Activated CD8-positive, alpha-beta T cell treated with anti-CD3 and anti-CD28 coated beads, Interleukin-2, amount 10 ng/mL, durations not matched to agents 7 days and 5 days (primary cell): ENCODE results near the gene CNNM3. TPM values are rescaled to one million over a fixed set of nuclear protein-coding genes. Genes with fewer than 3 reads are reported as not detected.
"Not testable (repeated sequence)": the region's sequence is repeated elsewhere in the genome, so short reads cannot be mapped to it uniquely, and the experiment has no call there.

Source experiments
- ATAC-seq: fragments of 150-1000 bp; cut with Tn5 transposase; one replicate; pipeline ENCODE4 v1.10.0; 2021; ENCODE audit warnings: moderate library complexity
- CTCF ChIA-PET: fragments of 350-600 bp; sonication (Branson Sonifier 250); formaldehyde crosslinking; loops from one replicate; lab custom pipeline; 2021; ENCODE audit warnings: antibody characterized with exemption; lab: Charles Lee
- POLR2A ChIA-PET: fragments of 350-600 bp; sonication (Branson Sonifier 250); formaldehyde crosslinking; loops from one replicate; lab custom pipeline; 2021; ENCODE audit warnings: antibody characterized with exemption; lab: Charles Lee
- DNase-seq: peaks from one replicate; pipeline ENCODE4 v3.0.0-alpha.2; 2020
- H3K27ac Mint-ChIP-seq: one replicate; pipeline ENCODE4 v1.8.0; 2021; ENCODE audit warnings: mild to moderate bottlenecking, mixed read lengths
- H3K27me3 Mint-ChIP-seq: one replicate; pipeline ENCODE4 v1.8.0; 2021; ENCODE audit warnings: low read depth, mixed read lengths
- H3K36me3 Mint-ChIP-seq: one replicate; pipeline ENCODE4 v1.8.0; 2021; ENCODE audit warnings: low read depth, mixed read lengths
- H3K4me1 Mint-ChIP-seq: one replicate; pipeline ENCODE4 v1.8.0; 2021; ENCODE audit warnings: low read depth, mixed read lengths
- H3K4me3 Mint-ChIP-seq: one replicate; pipeline ENCODE4 v1.8.0; 2021; ENCODE audit warnings: mild to moderate bottlenecking, mixed read lengths
- H3K9me3 Mint-ChIP-seq: one replicate; pipeline ENCODE4 v1.8.0; 2022; ENCODE audit warnings: mixed read lengths; ENCODE audit not compliant: insufficient read depth
- total RNA-seq, 2 experiments: library from RNA; stranded (reverse); gene quantifications; one replicate each; pipeline ENCODE4 v1.2.3, GENCODE V29; 2021

The CNNM3 gene
- total RNA-seq, 2 experiments from 2014 or later = 28.1 to 29.9 TPM

GRCh38 chr2:96859681-96860064 is 43.6 kb downstream of the CNNM3 start:
- DNase-seq (no peak), ATAC-seq (no peak)
- Mint-ChIP-seq H3K4me1 (peaks cover 46% of the 10 kb centered on the region), H3K27me3 (no peaks in the 10 kb centered on the region), H3K36me3 (peaks cover 36% of the 10 kb centered on the region), H3K4me3 (peak overlapping the region; percentile 31), H3K27ac (peak overlapping the region; percentile 70), H3K9me3 (no peaks in the 10 kb centered on the region)
- POLR2A ChIA-PET = no interaction called here
- CTCF ChIA-PET = interaction anchor here (1.7 to 4.7 kb wide), 2 partner anchors 91 to 101 kb away, joined by 4 to 253 read pairs; no protein-coding TSS in a partner anchor

- H3K4me3 Mint-ChIP-seq = no peak overlapping the region
- ATAC-seq (no peak), DNase-seq (no peak)
- H3K27me3 Mint-ChIP-seq = no peaks in the 10 kb centered on the region
- CTCF ChIA-PET = interaction anchor here (1.0 to 4.7 kb wide), 5 partner anchors 90 to 253 kb away, joined by 3 to 253 read pairs (median 4); partner anchors contain the start of gene ANKRD36
- H3K36me3 Mint-ChIP-seq = peaks cover 34% of the 10 kb centered on the region
- H3K27ac Mint-ChIP-seq = peak overlapping the region; percentile 70
- H3K9me3 Mint-ChIP-seq = no peaks in the 10 kb centered on the region
- H3K4me1 Mint-ChIP-seq = peaks cover 42% of the 10 kb centered on the region
- POLR2A ChIA-PET = interaction anchor here (1.1 kb wide), 1 partner anchor 94 kb away, joined by 3 read pairs; no protein-coding TSS in a partner anchor
Observed at GRCh38 chr2:96860065-96861029, 44.3 kb downstream of the CNNM3 start.

- DNase-seq (no peak), ATAC-seq (no peak)
- Mint-ChIP-seq H3K4me3 (no peak overlapping the region), H3K4me1 (peaks cover 43% of the 10 kb centered on the region), H3K27me3 (no peaks in the 10 kb centered on the region), H3K27ac (no peak overlapping the region), H3K36me3 (peaks cover 38% of the 10 kb centered on the region), H3K9me3 (no peaks in the 10 kb centered on the region)
- ChIA-PET POLR2A (interaction anchor here (1.1 kb wide), 1 partner anchor 93 kb away, joined by 3 read pairs; no protein-coding TSS in a partner anchor), CTCF (interaction anchor here (1.0 to 2.8 kb wide), 4 partner anchors 90 to 252 kb away, joined by 3 to 11 read pairs (median 4); partner anchors contain the start of gene ANKRD36)
Observed at GRCh38 chr2:96861074-96861473, 45.0 kb downstream of the CNNM3 start.

GRCh38 chr2:96863056-96863455 is 47.0 kb downstream of the CNNM3 start:
- H3K27me3 Mint-ChIP-seq, H3K9me3 Mint-ChIP-seq, ATAC-seq, H3K27ac Mint-ChIP-seq, POLR2A ChIA-PET, H3K4me3 Mint-ChIP-seq, DNase-seq: not testable (repeated sequence)
- Mint-ChIP-seq H3K36me3 (peaks cover 37% of the 10 kb centered on the region), H3K4me1 (peaks cover 51% of the 10 kb centered on the region)
- CTCF ChIA-PET = interaction anchor here (2.5 to 3.3 kb wide), 3 partner anchors 88 to 99 kb away, joined by 11 to 16 read pairs (median 13); no protein-coding TSS in a partner anchor

- ChIA-PET POLR2A (no interaction called here), CTCF (interaction anchor here (0.8 to 3.3 kb wide), 3 partner anchors 87 to 98 kb away, joined by 3 to 16 read pairs (median 13); no protein-coding TSS in a partner anchor)
- Mint-ChIP-seq H3K27me3 (no peaks in the 10 kb centered on the region), H3K9me3 (no peaks in the 10 kb centered on the region), H3K4me1 (peaks cover 50% of the 10 kb centered on the region), H3K36me3 (peaks cover 37% of the 10 kb centered on the region), H3K4me3 (no peak overlapping the region), H3K27ac (no peak overlapping the region)
- DNase-seq = no peak
- no peak for ATAC-seq
Observed at GRCh38 chr2:96863575-96864342, 47.7 kb downstream of the CNNM3 start.

GRCh38 chr2:96864343-96865091 is 48.4 kb downstream of the CNNM3 start:
- H3K27ac Mint-ChIP-seq = no peak overlapping the region
- ChIA-PET CTCF (interaction anchor here (0.8 to 3.3 kb wide), 3 partner anchors 87 to 98 kb away, joined by 3 to 16 read pairs (median 13); no protein-coding TSS in a partner anchor), POLR2A (interaction anchor here (0.7 kb wide), 1 partner anchor 88 kb away, joined by 3 read pairs; no protein-coding TSS in a partner anchor)
- peaks cover 42% of the 10 kb centered on the region for H3K4me1 Mint-ChIP-seq
- DNase-seq (no peak), ATAC-seq (no peak)
- H3K9me3 Mint-ChIP-seq = no peaks in the 10 kb centered on the region
- peaks cover 37% of the 10 kb centered on the region for H3K36me3 Mint-ChIP-seq
- no peak overlapping the region for H3K4me3 Mint-ChIP-seq
- H3K27me3 Mint-ChIP-seq = no peaks in the 10 kb centered on the region

GRCh38 chr2:96865654-96866053 is 49.6 kb downstream of the CNNM3 start:
- DNase-seq (no peak), ATAC-seq (no peak)
- Mint-ChIP-seq H3K27ac (no peak overlapping the region), H3K9me3 (no peaks in the 10 kb centered on the region), H3K4me1 (peaks cover 37% of the 10 kb centered on the region), H3K36me3 (peaks cover 29% of the 10 kb centered on the region), H3K4me3 (peak overlapping the region; percentile 6), H3K27me3 (peaks cover 2% of the 10 kb centered on the region)
- ChIA-PET CTCF (interaction anchor here (2.5 to 4.0 kb wide), 2 partner anchors 8 to 86 kb away, joined by 13 to 39 read pairs; partner anchors contain the start of gene ANKRD39), POLR2A (no interaction called here)

- POLR2A ChIA-PET = no interaction called here
- DNase-seq (no peak), ATAC-seq (no peak)
- CTCF ChIA-PET = interaction anchor here (4.0 kb wide), 1 partner anchor 8 kb away, joined by 39 read pairs; the partner anchor contains the start of gene ANKRD39
- Mint-ChIP-seq H3K4me3 (no peak overlapping the region), H3K27me3 (peaks cover 2% of the 10 kb centered on the region), H3K36me3 (peaks cover 29% of the 10 kb centered on the region), H3K9me3 (no peaks in the 10 kb centered on the region), H3K27ac (no peak overlapping the region), H3K4me1 (peaks cover 42% of the 10 kb centered on the region)
Observed at GRCh38 chr2:96866149-96866548, 50.1 kb downstream of the CNNM3 start.

- H3K4me3 Mint-ChIP-seq = peak overlapping the region; percentile 50
- POLR2A ChIA-PET = no interaction called here
- peak overlapping the region; percentile 52 for H3K27ac Mint-ChIP-seq
- CTCF ChIA-PET = interaction anchor here (1.1 to 4.0 kb wide), 2 partner anchors 9 to 87 kb away, joined by 3 to 39 read pairs; partner anchors contain the start of gene ANKRD39
- peaks cover 4% of the 10 kb centered on the region for H3K27me3 Mint-ChIP-seq
- peaks cover 42% of the 10 kb centered on the region for H3K4me1 Mint-ChIP-seq
- no peak for ATAC-seq
- H3K9me3 Mint-ChIP-seq = no peaks in the 10 kb centered on the region
- H3K36me3 Mint-ChIP-seq = peaks cover 25% of the 10 kb centered on the region
- DNase-seq = no peak
Observed at GRCh38 chr2:96866586-96866985, 50.5 kb downstream of the CNNM3 start.

- Mint-ChIP-seq H3K36me3 (peaks cover 20% of the 10 kb centered on the region), H3K4me1 (peaks cover 39% of the 10 kb centered on the region), H3K4me3 (peak overlapping the region; percentile 78), H3K9me3 (no peaks in the 10 kb centered on the region), H3K27ac (peak overlapping the region; percentile 86), H3K27me3 (peaks cover 4% of the 10 kb centered on the region)
- DNase-seq (no peak), ATAC-seq (no peak)
- ChIA-PET POLR2A (no interaction called here), CTCF (interaction anchor here (1.1 to 4.0 kb wide), 3 partner anchors 9 to 94 kb away, joined by 3 to 39 read pairs (median 9); partner anchors contain the start of gene ANKRD39)
Observed at GRCh38 chr2:96866986-96867755, 51.1 kb downstream of the CNNM3 start.
